ENCODE results near the gene CAPN7.

- no peak for TF ChIP-seq POLR2A (IDR thresholded peaks at IDR 0.05)
- TF ChIP-seq CTCF (IDR thresholded peaks at IDR 0.05), result no peak
These were observed 78.3 kb downstream of the CAPN7 start for GRCh38 chr3:15284121-15284889.

All from body of pancreas (tissue), 4 donors.